Coronary artery (tissue), 2 donors: ENCODE measurements around the gene TEX12.

Experiments used
- DNase-seq: peaks from one replicate; pipeline ENCODE4 v3.0.0-alpha.2; 2017; ENCODE audit warnings: low spot score
- H3K27ac ChIP-seq, 2 donors: fragments of 200-600 bp; sonication (generic); one replicate each; pipeline ENCODE4 v1.5.1; 2016 to 2019
- H3K4me3 ChIP-seq: fragments of 200-600 bp; sonication (generic); 2 replicates; pipeline ENCODE4 v1.5.1; 2016; ENCODE audit warnings: mild to moderate bottlenecking, moderate library complexity
- TF ChIP-seq, protein P1 (sequence below): fragments of 200-600 bp; sonication (generic); IDR thresholded peaks from one replicate; pipeline ENCODE4 v1.5.1; 2019; ENCODE audit warnings: antibody characterized with exemption

Gene TEX12

DNA sequence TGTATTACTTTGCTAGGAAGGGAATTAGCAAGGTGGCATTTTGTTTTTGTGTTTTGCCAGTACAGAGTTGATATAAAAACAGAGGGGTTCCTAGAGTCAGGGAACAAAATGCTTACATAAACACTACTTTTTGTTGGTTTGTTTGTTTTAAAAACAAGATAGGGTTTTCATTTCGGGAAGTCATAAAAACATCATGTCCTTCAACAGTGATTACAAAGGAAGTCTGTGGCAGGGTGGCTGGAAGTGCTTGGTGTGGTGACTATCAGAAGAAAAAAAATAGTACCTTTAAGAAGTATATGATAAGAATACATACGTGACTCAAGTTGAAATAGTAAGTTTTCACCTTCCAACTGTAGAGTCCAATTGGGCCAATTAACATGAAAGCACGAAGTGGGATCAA is 2.1 kb upstream of the TEX12 start:
- Histone ChIP-seq H3K27ac (no peak overlapping the region), H3K4me3 (no peak overlapping the region)
- TF ChIP-seq, protein P1, sequence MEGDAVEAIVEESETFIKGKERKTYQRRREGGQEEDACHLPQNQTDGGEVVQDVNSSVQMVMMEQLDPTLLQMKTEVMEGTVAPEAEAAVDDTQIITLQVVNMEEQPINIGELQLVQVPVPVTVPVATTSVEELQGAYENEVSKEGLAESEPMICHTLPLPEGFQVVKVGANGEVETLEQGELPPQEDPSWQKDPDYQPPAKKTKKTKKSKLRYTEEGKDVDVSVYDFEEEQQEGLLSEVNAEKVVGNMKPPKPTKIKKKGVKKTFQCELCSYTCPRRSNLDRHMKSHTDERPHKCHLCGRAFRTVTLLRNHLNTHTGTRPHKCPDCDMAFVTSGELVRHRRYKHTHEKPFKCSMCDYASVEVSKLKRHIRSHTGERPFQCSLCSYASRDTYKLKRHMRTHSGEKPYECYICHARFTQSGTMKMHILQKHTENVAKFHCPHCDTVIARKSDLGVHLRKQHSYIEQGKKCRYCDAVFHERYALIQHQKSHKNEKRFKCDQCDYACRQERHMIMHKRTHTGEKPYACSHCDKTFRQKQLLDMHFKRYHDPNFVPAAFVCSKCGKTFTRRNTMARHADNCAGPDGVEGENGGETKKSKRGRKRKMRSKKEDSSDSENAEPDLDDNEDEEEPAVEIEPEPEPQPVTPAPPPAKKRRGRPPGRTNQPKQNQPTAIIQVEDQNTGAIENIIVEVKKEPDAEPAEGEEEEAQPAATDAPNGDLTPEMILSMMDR = no peak
- no peak for DNase-seq

DNA sequence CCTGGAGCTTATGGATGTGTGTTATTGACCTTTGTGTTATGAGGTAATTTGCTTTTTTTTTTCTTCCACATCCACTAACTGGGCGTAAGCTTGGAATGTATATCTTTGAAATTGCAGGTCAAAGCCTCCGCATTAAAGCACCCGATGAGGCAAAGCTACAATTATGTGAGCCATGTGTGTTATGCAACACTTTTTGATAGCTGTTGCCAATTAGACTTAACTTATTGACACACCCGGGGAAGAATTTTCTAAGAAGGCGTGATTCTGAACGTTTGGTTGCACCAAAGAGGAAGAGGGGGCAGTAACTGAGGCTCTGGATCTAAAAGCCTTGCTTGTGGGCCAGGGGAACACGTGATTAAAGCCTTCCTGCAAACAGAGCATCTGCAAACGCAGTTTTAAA is 610 bp upstream of the TEX12 start:
- H3K27ac ChIP-seq = no peak overlapping the region
- no peak overlapping the region for H3K4me3 ChIP-seq
- no peak for DNase-seq
- TF ChIP-seq, protein P1 = no peak

DNA sequence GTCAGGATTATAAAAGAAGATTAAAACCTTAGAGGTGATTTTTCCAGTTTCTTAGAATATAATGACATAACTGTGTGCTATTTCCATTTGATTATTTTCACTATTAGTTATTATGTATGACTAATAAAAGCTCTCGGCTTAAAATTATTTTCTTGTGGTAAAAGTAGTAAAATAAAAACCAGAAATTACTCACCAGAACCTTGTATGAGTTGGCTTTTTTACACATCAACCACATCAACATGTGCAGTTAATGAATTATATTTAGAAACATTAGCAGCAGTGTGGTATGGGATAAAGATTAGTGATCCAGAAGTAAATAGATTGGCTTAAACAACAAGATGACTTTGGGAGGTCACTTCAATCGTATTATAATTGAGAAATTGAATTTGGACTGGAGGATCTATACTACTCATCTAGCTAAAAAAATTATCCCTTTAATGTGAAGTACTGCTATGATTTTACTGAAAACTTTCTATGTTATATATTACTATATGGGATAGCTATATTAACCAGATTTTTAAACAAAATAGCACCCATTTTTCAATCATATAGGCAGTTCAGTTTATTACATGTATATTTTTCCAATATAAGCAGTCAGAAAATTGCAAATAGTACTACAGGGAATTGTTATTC is 5.3 kb downstream of the TEX12 start:
- Histone ChIP-seq H3K27ac (no peak overlapping the region), H3K4me3 (no peak overlapping the region)
- DNase-seq = no peak
- TF ChIP-seq, protein P1 = no peak

GRCh38 chr11:112173152-112173551 is 6.0 kb downstream of the TEX12 start:
- no peak overlapping the region for H3K4me3 ChIP-seq

DNA sequence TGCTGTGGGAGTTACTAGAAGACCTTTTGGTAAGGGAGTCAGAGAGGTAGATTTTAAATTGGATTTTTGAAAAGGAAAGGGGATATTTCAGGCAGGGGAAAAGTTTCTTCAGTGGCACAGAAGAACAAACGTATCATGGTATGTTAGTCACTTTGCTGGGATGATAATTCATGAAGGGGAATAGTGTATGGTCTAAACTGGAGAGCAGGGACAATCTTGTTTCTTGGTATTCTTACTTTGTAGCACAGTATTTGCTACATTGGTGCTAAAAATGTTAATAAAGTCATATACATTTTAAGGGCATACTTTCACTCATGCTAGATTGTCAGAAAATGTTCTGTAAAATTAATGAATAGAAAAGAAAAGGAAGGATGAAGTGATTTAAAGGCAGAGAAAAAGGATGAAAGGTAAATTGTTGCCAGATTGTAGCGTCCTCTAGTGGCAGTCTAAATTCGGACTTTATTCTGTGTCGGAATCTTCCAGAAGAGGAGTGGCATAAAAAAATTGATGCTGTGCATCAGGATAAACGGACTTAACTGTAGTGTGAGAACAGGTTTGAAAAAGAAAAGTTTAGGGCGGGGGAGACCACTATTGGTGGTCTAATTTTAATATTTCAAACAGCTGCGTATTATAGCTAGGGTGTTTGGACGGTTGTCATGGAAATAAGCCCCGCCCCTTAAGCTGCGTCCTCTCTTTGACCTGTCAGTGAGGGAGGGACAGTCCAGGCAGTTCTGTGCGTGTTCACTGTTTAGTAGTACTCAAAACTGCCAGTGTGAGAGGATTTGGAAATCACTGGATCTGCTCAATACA is 7.8 kb downstream of the TEX12 start, which contains the start of gene BCO2:
BCO2 (plus strand) TSS at position 724 of the 810 bp plus-strand sequence. CDS start 90 bp downstream, outside the sequence.
- peak; percentile 87 for DNase-seq
- TF ChIP-seq, protein P1 = peak; percentile 67
- H3K27ac ChIP-seq = peak within 1 kb of the TSS; percentile 56 to 72
- H3K4me3 ChIP-seq = peak within 1 kb of the TSS; percentile 65

More at GRCh38 chr11:112173152-112173551, 6.0 kb downstream of the TEX12 start:
- TF ChIP-seq, protein P1 = no peak
- no peak overlapping the region for H3K27ac ChIP-seq
- no peak for DNase-seq

DNA sequence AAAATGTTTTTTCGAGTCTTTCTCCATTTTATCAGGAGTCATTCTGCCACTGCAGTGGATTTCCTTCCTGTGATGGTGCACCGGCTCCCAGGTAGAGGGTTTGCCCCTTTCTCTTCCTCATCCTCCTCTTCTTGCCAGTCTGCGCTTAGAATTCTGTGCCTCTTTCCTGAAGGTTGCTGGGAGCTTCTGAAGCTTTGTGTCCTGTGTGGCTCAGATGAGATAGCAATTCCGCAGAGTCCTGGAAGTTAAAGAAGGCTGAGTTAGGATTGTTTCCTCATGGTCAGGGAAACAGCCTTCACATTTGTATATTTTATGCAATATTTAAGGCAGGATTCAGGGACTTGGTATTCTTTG is 8.4 kb downstream of the TEX12 start:
- H3K4me3 ChIP-seq = peak overlapping the region; percentile 65
- no peak for DNase-seq
- H3K27ac ChIP-seq = peak overlapping the region; percentile 56 to 72
- TF ChIP-seq, protein P1 = no peak
